Pancreas (tissue), 10 donors: ENCODE data around the gene TFAP2A. TPM values are rescaled to one million over a fixed set of nuclear protein-coding genes. Genes with fewer than 3 reads are reported as not detected.

ENCODE experiments used
- ATAC-seq, 4 donors: fragments of 200-7000 bp; cut with Tn5 transposase; one replicate each; pipeline versions ENCODE4 v1.8.0 to v1.9.1; 2020; ENCODE audit warnings: mild to moderate bottlenecking in 4 of 4, moderate library complexity in 4 of 4
- DNase-seq, 6 donors: peaks; one replicate each; pipeline ENCODE4 v3.0.0-alpha.2; 2020
- FAIRE-seq: peaks from 2 replicates; lab custom pipeline; 2012; peaks lifted over from hg19 to GRCh38; lab: Jason Lieb, UNC
- H3K27ac ChIP-seq, 4 donors: fragments of 200-600 bp; sonication (generic); 1 replicate in 3 of 4; 2 replicates in 1 of 4; pipeline versions ENCODE4 v1.5.0 to v1.8.0; 2020
- H3K27me3 ChIP-seq, 4 donors: fragments of 200-600 bp; one replicate each; pipeline ENCODE4 v1.8.0; 2021
- H3K36me3 ChIP-seq, 3 donors: fragments of 200-600 bp; sonication (generic) in 1 of 3; one replicate each; pipeline versions ENCODE4 v1.5.0 to v1.8.0; 2020 to 2021
- H3K4me1 ChIP-seq, 3 donors: fragments of 200-600 bp; one replicate each; pipeline ENCODE4 v1.8.0; 2021
- H3K4me3 ChIP-seq, 4 donors: fragments of 200-600 bp; sonication (generic) in 2 of 4; one replicate each; pipeline versions ENCODE4 v1.5.0 to v1.8.0; 2020 to 2021
- H3K9me3 ChIP-seq, 4 donors: fragments of 200-600 bp; one replicate each; pipeline ENCODE4 v1.8.0; 2021
- CTCF ChIP-seq, 4 donors: fragments of 200-600 bp; sonication (generic) in 3 of 4; IDR thresholded peaks; one replicate each; pipeline versions ENCODE4 v1.5.0 to v1.8.0; 2021; ENCODE audit warnings: antibody characterized with exemption in 4 of 4
- WGBS, 2 donors: extraction: QIAGEN DNeasy Blood & Tissue Kit; methylation state at CpG; one replicate each; pipeline ENCODE4 v1.1.7; 2013; 5-methylcytosine and 5-hydroxymethylcytosine counted together
- intact Hi-C, 3 donors: fragments of 100-400 bp; cut with DNase I; formaldehyde crosslinking; loops; one replicate each; pipeline versions ENCODE4 v1.11.1 to v1.14.2; 2022
- polyA plus RNA-seq, 2 donors: library from polyadenylated mRNA; stranded (reverse); fragments of 200-250 nt; gene quantifications; one replicate each; pipeline ENCODE4 v1.2.3, GENCODE V29; 2013
- total RNA-seq, 6 donors: library from RNA; stranded (reverse); fragmentation: NEBNext Ultra II Directional in 4 of 6; extraction: Animal tissue kit (Norgen Biotek cat#: 25700) in 4 of 6; gene quantifications; one replicate each; pipeline versions ENCODE4 v1.2.1 to v1.2.4, GENCODE V29; 2021 to 2023
- donor health status: healthy with polysubstance abuse.
- donor health status: DM: no; HTN: no; CAD: no; lungs with moderate emphysema.
- donor health status: DM: no; HTN: no; CAD: no.
- donor health status: control.
- donor health status: control.
- donor health status: Bipolar disorder and iron deficiency.
- donor health status: DM: yes; HTN: yes; CAD: no.
- donor health status: DM: no; HTN: no; CAD: no.
- donor health status: DM: no; HTN: no; CAD: no.
- donor health status: DM: yes; HTN: yes; CAD: no.

Gene TFAP2A
- total and polyA plus RNA-seq, 8 donors, result 0.12 to 1.3 (median 0.23) TPM

GRCh38 chr6:10424040-10424439 is 9.2 kb upstream of the TFAP2A start:
- H3K4me1 ChIP-seq, result peaks cover 0 to 3% (median 0%) of the 10 kb centered on the region in 3 donors
- H3K27ac ChIP-seq, result no peak overlapping the region
- no peaks in the 10 kb centered on the region for H3K9me3 ChIP-seq
- H3K4me3 ChIP-seq, result no peak overlapping the region
- FAIRE-seq (no peak), ATAC-seq (no peak), DNase-seq (no peak)
- no peak for TF ChIP-seq CTCF (IDR thresholded peaks at IDR 0.05)
- intact Hi-C loops, result no loop called here
- 2 to 3% methylated on average over 5 of the region's 5 CpGs for WGBS, 2 donors
- H3K27me3 ChIP-seq, result peaks cover 7 to 67% (median 8%) of the 10 kb centered on the region in 4 donors
- H3K36me3 ChIP-seq, result no peaks in the 10 kb centered on the region

GRCh38 chr6:10422737-10423034 is 7.8 kb upstream of the TFAP2A start:
- Histone ChIP-seq H3K9me3 (no peaks in the 10 kb centered on the region), H3K4me3 (no peak overlapping the region), H3K27ac (no peak overlapping the region), H3K27me3 (peaks cover 5 to 73% (median 7%) of the 10 kb centered on the region in 4 donors), H3K4me1 (peaks cover 0 to 3% (median 0%) of the 10 kb centered on the region in 3 donors), H3K36me3 (no peaks in the 10 kb centered on the region)
- TF ChIP-seq CTCF (IDR thresholded peaks at IDR 0.05), result no peak
- DNase-seq (no peak), FAIRE-seq (no peak), ATAC-seq (no peak)
- 8 to 19% methylated on average over 7 of the region's 7 CpGs for WGBS, 2 donors
- intact Hi-C loops, result no loop called here

- intact Hi-C loops, result no loop called here
- no peak for FAIRE-seq
- Histone ChIP-seq H3K27me3 (peaks cover 0 to 74% (median 7%) of the 10 kb centered on the region in 4 donors), H3K36me3 (no peaks in the 10 kb centered on the region), H3K4me3 (no peak overlapping the region), H3K9me3 (no peaks in the 10 kb centered on the region), H3K4me1 (peaks cover 0 to 3% (median 0%) of the 10 kb centered on the region in 3 donors), H3K27ac (no peak overlapping the region)
- no peak for ATAC-seq
- no peak for TF ChIP-seq CTCF (IDR thresholded peaks at IDR 0.05)
- no peak for DNase-seq
- WGBS, 2 donors, result 6 to 8% methylated on average over 39 of the region's 39 CpGs
These were observed 7.3 kb upstream of the TFAP2A start for GRCh38 chr6:10421921-10422736.

GRCh38 chr6:10421158-10421920 is 6.5 kb upstream of the TFAP2A start:
- TF ChIP-seq CTCF (IDR thresholded peaks at IDR 0.05), result no peak
- intact Hi-C loops, result no loop called here
- FAIRE-seq (no peak), DNase-seq (no peak), ATAC-seq (no peak)
- 5% methylated on average over 47 of the region's 47 CpGs for WGBS, 2 donors
- Histone ChIP-seq H3K9me3 (no peaks in the 10 kb centered on the region), H3K36me3 (no peaks in the 10 kb centered on the region), H3K4me3 (no peak overlapping the region), H3K27ac (no peak overlapping the region), H3K4me1 (peaks cover 0 to 3% (median 0%) of the 10 kb centered on the region in 3 donors), H3K27me3 (peaks cover 0 to 75% (median 7%) of the 10 kb centered on the region in 4 donors)
